ENCODE measurements around the gene TMIGD2. TPM values are rescaled to one million over a fixed set of nuclear protein-coding genes. Genes with fewer than 3 reads are reported as not detected.

Gene TMIGD2
- total and polyA plus RNA-seq, 2 of the 4 experiments (the other 2 are of a cell fraction) = not detected

GRCh38 chr19:4343370-4344307, 41.5 kb upstream of the TMIGD2 start, which contains the start of gene MPND:
Gene MPND (plus strand): TSS chr19:4343562. CDS start chr19:4343594, 32 bp downstream.
- peak; percentile 64 for DNase-seq
- peak; percentile 84 for ATAC-seq (ENCODE audit: low read depth)
- peak within 1 kb of the TSS; percentile 80 for H3K4ac ChIP-seq (ENCODE audit: low read depth, low read length)
- H3K56ac ChIP-seq (ENCODE audit: extremely low read depth, insufficient read depth, low read length) = no peak within 1 kb of the TSS; the same call in 1 of the 2 replicates
- peak within 1 kb of the TSS; percentile 40; the same call in 1 of the 2 replicates for H3K18ac ChIP-seq (ENCODE audit: low read depth, low read length)
- H4K20me1 ChIP-seq (ENCODE audit: insufficient read depth, low read length) = no peaks in the 10 kb centered on the region
- no peak within 1 kb of the TSS for H2BK120ac ChIP-seq (ENCODE audit: low read depth, low read length)
- no TSS peak for BruUV-seq (replicated peaks)
- H2AK5ac ChIP-seq (ENCODE audit: low read depth, low read length) = peak within 1 kb of the TSS; percentile 87; the same call in 1 of the 2 replicates
- intact Hi-C loops (cut with micrococcal nuclease) = no loop called here
- peak within 1 kb of the TSS; percentile 72 for H2BK5ac ChIP-seq (ENCODE audit: low read depth, low read length, poor library complexity, severe bottlenecking)
- peak within 1 kb of the TSS; percentile 15; the same call in 1 of the 3 replicates for H2BK15ac ChIP-seq (ENCODE audit: low read depth, low read length)
- dilution Hi-C loops (cut with HindIII; ENCODE audit: low sequenced_read_pairs, unreplicated experiment) = no loop called here
- peaks cover 7% of the 10 kb centered on the region for H3K4me1 ChIP-seq (ENCODE audit: control insufficient read depth, insufficient read depth, low read length)
- H3K4me2 ChIP-seq (ENCODE audit: low read depth, low read length) = peak within 1 kb of the TSS; percentile 100
- H3K9me1 ChIP-seq (ENCODE audit: insufficient read depth, low read length) = no peaks in the 10 kb centered on the region
- H2AK9ac ChIP-seq (replicated peaks; ENCODE audit: low read depth, low read length, poor library complexity) = peak within 1 kb of the TSS; percentile 96
- ChIA-PET POLR2A (ENCODE audit: unreplicated experiment) (no interaction called here), CTCF (interaction anchor here (0.7 to 3.1 kb wide), 3 partner anchors 9 to 76 kb away, joined by 3 to 29 read pairs (median 3); no protein-coding TSS in a partner anchor)
- H3K79me1 ChIP-seq (ENCODE audit: low read depth in 1 of 2, low read length in 2 of 2) = peaks cover 7 to 11% of the 10 kb centered on the region in 2 experiments; a peak in 2 of 4 replicates
- H3K4me3 ChIP-seq (ENCODE audit: insufficient read depth, low read depth, low read length) = peak within 1 kb of the TSS; percentile 81
- in situ Hi-C loops (cut with MboI; ENCODE audit: low sequenced_read_pairs) = no loop called here
- H3K9ac ChIP-seq (ENCODE audit: low read depth, low read length) = peak within 1 kb of the TSS; percentile 78
- peaks cover 5% of the 10 kb centered on the region for H3K36me3 ChIP-seq (ENCODE audit: control insufficient read depth, insufficient read depth, low read length)
- H4K91ac ChIP-seq (ENCODE audit: insufficient read depth, low read depth, low read length) = peak within 1 kb of the TSS; percentile 78
- H3K23ac ChIP-seq (ENCODE audit: low read depth, low read length) = peak within 1 kb of the TSS; percentile 56
- H3K27me3 ChIP-seq (ENCODE audit: control insufficient read depth, insufficient read depth, low read length) = no peaks in the 10 kb centered on the region
- H4K5ac ChIP-seq (ENCODE audit: low read depth, low read length) = peak within 1 kb of the TSS; percentile 84
- WGBS, 2 experiments (ENCODE audit: extremely low coverage in 2 of 2, insufficient read length in 1 of 2) = 1% methylated on average over 19 of the region's 101 CpGs; no CpG with 5 or more reads in 1 of the 2 experiments
- no peaks in the 10 kb centered on the region for H3K9me3 ChIP-seq (ENCODE audit: control insufficient read depth, insufficient read depth, low read length)
- H2BK20ac ChIP-seq (ENCODE audit: low read depth, low read length) = no peak within 1 kb of the TSS
- H4K8ac ChIP-seq (ENCODE audit: low read depth in 2 of 2, low read length in 2 of 2) = peak within 1 kb of the TSS; percentile 71 to 99
- peak within 1 kb of the TSS; percentile 79 for H3K14ac ChIP-seq (replicated peaks; ENCODE audit: low read depth, low read length)
- peak within 1 kb of the TSS; percentile 99 for H2AFZ ChIP-seq (replicated peaks; ENCODE audit: low read length, poor library complexity)
- H3K27ac ChIP-seq (ENCODE audit: insufficient read depth, low read length) = peak within 1 kb of the TSS; percentile 77
- TF ChIP-seq USF2 (IDR thresholded peaks at IDR 0.05; ENCODE audit: low read depth, low read length) = peak; percentile 61; the same call in 1 of the 2 replicates
- no peak for TF ChIP-seq RFX5 (IDR thresholded peaks at IDR 0.05; ENCODE audit: low read depth, low read length)
- TF ChIP-seq CEBPB (IDR thresholded peaks at IDR 0.05; ENCODE audit: low read depth, low read length) = no peak
- no peak for TF ChIP-seq SMC3 (IDR thresholded peaks at IDR 0.05; ENCODE audit: low read depth, low read length)
- TF ChIP-seq MXI1 (IDR thresholded peaks at IDR 0.05; ENCODE audit: borderline replicate concordance, low read depth, low read length) = 0 out of 2 replicates have a peak, but pooled peaks have one; percentile 19
- no peak for TF ChIP-seq RAD21 (IDR thresholded peaks at IDR 0.05; ENCODE audit: low read length)
- no peak for TF ChIP-seq BHLHE40 (IDR thresholded peaks at IDR 0.05; ENCODE audit: low read depth, low read length)
- no peak for TF ChIP-seq CTCF (conservative IDR thresholded peaks at IDR 0.05; ENCODE audit: low read depth, low read length)
- no peak for TF ChIP-seq FOS (IDR thresholded peaks at IDR 0.05; ENCODE audit: low read depth, low read length)
- TF ChIP-seq CHD1 (IDR thresholded peaks at IDR 0.05; ENCODE audit: low read depth, low read length) = no peak
- TF ChIP-seq ELK1 (IDR thresholded peaks at IDR 0.05; ENCODE audit: borderline replicate concordance, low read depth, low read length) = no peak
- TF ChIP-seq MAFK (IDR thresholded peaks at IDR 0.05; ENCODE audit: low read depth, low read length) = no peak
- TF ChIP-seq RCOR1 (IDR thresholded peaks at IDR 0.05; ENCODE audit: insufficient replicate concordance, low read length) = no peak
